Measurements from ENCODE around the gene IFIT1B.
"Not testable (repeated sequence)": the region's sequence is repeated elsewhere in the genome, so short reads cannot be mapped to it uniquely, and the experiment has no call there.

- TF ChIP-seq CTCF (IDR thresholded peaks at IDR 0.05); POLR2AphosphoS5 (IDR thresholded peaks at IDR 0.05; ENCODE audit: insufficient read depth in 1 of 2, low read depth in 1 of 2); POLR2A (IDR thresholded peaks at IDR 0.05): not testable (repeated sequence)
Measured at GRCh38 chr10:89409282-89409681, 31.4 kb downstream of the IFIT1B start.

All from vagina (tissue), 2 donors.